ENCODE data around the gene CDK15.

Gene CDK15

GRCh38 chr2:201820383-201821007 lies 14.2 kb downstream of the CDK15 start:
- in situ Hi-C loops (cut with HindIII; ENCODE audit: low pct_unique_long_range_greater_than_20kb, low sequenced_read_pairs) = no loop called here
- DNase-seq (ENCODE audit: low read depth in 1 of 2, low spot score in 1 of 2) = no peak
- TF ChIP-seq JUND (IDR thresholded peaks at IDR 0.05; ENCODE audit: low read depth) = no peak

DNA sequence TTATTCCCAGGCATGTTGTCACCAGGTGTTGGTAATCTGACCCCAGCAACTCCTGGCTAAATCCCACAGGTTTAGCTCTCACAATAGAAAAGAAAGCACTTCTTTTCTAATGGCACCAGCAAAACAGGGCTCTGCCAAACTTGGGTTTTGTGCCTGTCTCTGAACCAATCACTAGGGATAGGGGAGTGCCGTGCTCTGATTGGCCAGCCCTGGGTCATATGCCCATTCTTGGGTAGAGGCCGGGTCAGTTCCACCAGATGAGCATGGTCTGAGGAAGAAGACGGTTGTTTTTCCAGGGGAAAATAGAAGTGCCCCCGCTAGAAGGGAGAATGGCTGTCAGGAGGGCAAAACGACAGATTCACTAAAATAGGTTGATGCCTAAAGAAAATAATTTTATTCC lies 14.7 kb downstream of the CDK15 start:
- in situ Hi-C loops (cut with HindIII; ENCODE audit: low pct_unique_long_range_greater_than_20kb, low sequenced_read_pairs) = no loop called here
- no peak for TF ChIP-seq JUND (IDR thresholded peaks at IDR 0.05; ENCODE audit: low read depth)
- DNase-seq (ENCODE audit: low read depth in 1 of 2, low spot score in 1 of 2) = no peak

DNA sequence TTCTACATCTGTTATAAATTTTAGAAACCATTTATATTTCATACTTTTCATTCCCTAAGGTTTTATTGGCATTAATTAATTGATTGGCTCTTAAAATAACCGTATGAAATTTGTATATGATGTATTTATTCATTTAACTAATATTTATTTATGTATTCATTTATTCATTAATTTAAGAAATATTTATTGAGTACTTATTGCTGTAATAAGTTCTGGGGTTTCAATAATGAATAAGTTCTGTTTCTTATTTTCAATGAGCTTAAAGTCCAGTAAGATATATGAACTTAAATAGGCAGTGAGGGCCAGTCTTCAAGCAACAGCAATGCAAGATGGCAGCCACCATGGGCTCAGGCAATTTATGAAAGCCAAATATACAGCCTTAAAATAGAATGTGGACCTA lies 17.9 kb downstream of the CDK15 start:
- TF ChIP-seq JUND (IDR thresholded peaks at IDR 0.05; ENCODE audit: low read depth) = no peak
- no peak for DNase-seq (ENCODE audit: low read depth in 1 of 2, low spot score in 1 of 2)
- in situ Hi-C loops (cut with HindIII; ENCODE audit: low pct_unique_long_range_greater_than_20kb, low sequenced_read_pairs) = no loop called here

DNA sequence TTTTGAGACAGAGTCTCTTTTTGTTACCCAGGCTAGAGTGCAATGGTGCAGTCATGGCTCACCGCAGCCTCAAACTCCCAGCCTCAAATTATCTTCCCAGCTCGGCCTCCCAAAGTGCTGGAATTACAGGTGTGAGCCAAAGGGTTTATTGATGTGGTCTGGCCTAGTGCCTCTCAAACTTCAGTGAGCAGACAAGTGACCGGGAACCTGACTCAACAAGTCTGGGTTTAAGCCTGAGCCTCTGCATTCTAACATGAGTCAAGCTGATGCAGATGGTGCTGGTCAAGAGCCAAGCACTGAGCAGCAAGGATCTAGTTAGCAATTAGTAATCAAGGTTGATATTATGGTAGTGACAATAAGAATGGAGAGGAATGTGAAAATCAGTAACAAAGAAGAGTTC lies 21.3 kb downstream of the CDK15 start:
- no peak for TF ChIP-seq JUND (IDR thresholded peaks at IDR 0.05; ENCODE audit: low read depth)
- no peak for DNase-seq (ENCODE audit: low read depth in 1 of 2, low spot score in 1 of 2)
- in situ Hi-C loops (cut with HindIII; ENCODE audit: low pct_unique_long_range_greater_than_20kb, low sequenced_read_pairs) = no loop called here

DNA sequence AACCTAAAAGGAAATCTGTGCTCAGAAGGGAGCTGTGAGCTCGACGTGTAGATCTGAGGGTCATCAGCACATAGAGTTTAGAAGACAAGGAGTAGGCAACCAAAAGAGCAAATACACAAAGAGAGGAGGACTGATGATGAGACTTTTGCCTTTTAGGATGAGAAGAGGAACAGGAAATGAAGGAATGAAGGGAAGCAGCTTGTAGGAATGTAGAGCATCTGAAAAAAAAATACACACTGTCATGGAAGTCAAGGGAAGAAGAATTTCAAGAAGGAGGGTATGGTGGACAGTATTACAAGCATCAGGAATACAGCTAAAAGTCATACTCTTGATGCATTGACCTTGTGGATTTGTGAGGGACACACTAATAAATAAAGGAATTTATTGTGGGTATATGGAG lies 21.9 kb downstream of the CDK15 start:
- in situ Hi-C loops (cut with HindIII; ENCODE audit: low pct_unique_long_range_greater_than_20kb, low sequenced_read_pairs) = no loop called here
- DNase-seq (ENCODE audit: low read depth in 1 of 2, low spot score in 1 of 2) = no peak
- TF ChIP-seq JUND (IDR thresholded peaks at IDR 0.05; ENCODE audit: low read depth) = no peak

GRCh38 chr2:201830666-201831065 lies 24.3 kb downstream of the CDK15 start:
- no peak for TF ChIP-seq JUND (IDR thresholded peaks at IDR 0.05; ENCODE audit: low read depth)
- in situ Hi-C loops (cut with HindIII; ENCODE audit: low pct_unique_long_range_greater_than_20kb, low sequenced_read_pairs) = no loop called here
- no peak for DNase-seq (ENCODE audit: low read depth in 1 of 2, low spot score in 1 of 2)

GRCh38 chr2:201831469-201831868 lies 25.1 kb downstream of the CDK15 start:
- in situ Hi-C loops (cut with HindIII; ENCODE audit: low pct_unique_long_range_greater_than_20kb, low sequenced_read_pairs) = no loop called here
- no peak for TF ChIP-seq JUND (IDR thresholded peaks at IDR 0.05; ENCODE audit: low read depth)
- no peak for DNase-seq (ENCODE audit: low read depth in 1 of 2, low spot score in 1 of 2)

DNA sequence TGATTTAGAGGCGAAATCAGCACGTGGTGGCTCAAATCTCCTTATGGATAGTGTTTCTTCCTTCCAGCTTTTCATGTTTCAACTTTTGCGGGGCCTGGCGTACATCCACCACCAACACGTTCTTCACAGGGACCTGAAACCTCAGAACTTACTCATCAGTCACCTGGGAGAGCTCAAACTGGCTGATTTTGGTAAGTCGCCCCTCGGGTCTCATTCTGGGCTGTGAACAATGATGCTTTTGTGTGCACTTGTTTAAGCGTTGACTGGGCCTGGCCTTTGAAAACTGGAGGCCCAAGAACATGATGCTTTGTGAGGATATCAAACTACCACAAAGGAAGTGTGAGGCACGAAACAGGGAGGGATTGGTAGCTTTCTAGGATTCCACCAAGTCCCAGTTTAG lies 27.4 kb downstream of the CDK15 start:
- no peak for DNase-seq (ENCODE audit: low read depth in 1 of 2, low spot score in 1 of 2)
- in situ Hi-C loops (cut with HindIII; ENCODE audit: low pct_unique_long_range_greater_than_20kb, low sequenced_read_pairs) = no loop called here
- no peak for TF ChIP-seq JUND (IDR thresholded peaks at IDR 0.05; ENCODE audit: low read depth)

DNA sequence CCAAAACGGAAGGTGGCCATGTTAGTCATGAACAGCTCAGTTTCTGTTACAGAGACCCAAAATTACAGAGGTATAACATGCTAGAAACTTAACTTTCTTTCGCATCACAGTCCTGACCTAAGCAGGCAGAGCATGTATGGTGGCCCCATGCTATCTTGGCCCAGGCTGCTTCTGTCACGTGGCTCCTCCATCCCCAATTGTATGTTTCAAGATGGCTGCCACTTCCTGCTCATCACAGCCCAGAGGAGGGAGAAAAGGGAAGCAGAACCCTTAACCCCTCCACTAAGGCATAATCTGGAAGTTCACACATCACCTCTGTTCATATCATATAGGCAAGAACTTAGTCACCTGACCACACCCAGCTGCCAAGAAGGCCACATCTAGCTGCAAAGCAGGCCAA lies 28.7 kb downstream of the CDK15 start:
- DNase-seq (ENCODE audit: low read depth in 1 of 2, low spot score in 1 of 2) = no peak
- in situ Hi-C loops (cut with HindIII; ENCODE audit: low pct_unique_long_range_greater_than_20kb, low sequenced_read_pairs) = no loop called here
- no peak for TF ChIP-seq JUND (IDR thresholded peaks at IDR 0.05; ENCODE audit: low read depth)

DNA sequence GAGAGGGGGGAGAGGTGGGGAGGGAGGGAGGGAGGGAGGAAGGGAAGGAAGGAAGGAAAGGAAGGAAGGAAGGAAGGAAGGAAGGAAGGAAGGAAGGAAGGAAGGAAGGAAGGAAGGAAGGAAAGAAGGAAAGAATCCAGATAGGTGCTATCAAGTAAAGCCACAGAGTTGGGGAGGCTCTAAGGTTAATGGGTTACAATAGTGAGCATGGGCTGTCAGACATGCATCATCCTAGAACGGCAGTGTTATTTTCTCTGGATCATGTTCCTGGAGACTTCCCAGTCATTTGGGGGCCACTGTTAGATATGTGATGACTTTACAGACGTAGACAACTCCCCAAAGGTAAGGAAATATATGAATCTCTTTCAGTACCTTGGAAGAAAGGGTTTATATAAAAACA lies 31.1 kb downstream of the CDK15 start:
- in situ Hi-C loops (cut with HindIII; ENCODE audit: low pct_unique_long_range_greater_than_20kb, low sequenced_read_pairs) = no loop called here
- DNase-seq (ENCODE audit: low read depth in 1 of 2, low spot score in 1 of 2) = no peak
- no peak for TF ChIP-seq JUND (IDR thresholded peaks at IDR 0.05; ENCODE audit: low read depth)

DNA sequence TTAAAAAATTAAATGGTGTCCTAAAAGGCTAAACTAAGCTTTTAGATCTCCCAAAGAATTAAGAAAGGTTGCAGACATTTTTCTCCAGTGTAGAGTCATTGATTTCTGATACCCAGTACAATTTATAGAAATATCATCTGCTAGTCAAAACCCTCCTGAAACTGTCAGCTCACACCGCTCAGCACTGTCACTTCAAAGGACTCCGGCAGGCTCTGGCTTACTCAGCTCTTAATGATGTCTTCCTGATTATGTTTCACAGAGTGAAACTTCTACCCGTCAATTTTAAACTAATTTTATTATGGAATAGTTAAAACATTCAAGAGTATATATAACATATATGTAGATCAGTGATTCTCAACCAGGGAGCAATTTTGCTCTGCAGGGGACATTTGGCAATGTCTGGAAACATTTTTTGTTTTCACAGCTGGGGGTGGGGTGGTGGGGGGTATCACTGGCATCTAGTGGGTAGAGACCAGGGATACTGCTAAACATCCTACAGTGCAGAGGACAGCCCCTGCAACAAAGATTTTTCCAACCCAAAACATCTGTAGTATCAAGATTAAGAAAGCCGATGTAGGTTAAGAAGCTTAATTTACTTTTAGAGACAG lies 31.6 kb downstream of the CDK15 start:
- in situ Hi-C loops (cut with HindIII; ENCODE audit: low pct_unique_long_range_greater_than_20kb, low sequenced_read_pairs) = no loop called here
- no peak for TF ChIP-seq JUND (IDR thresholded peaks at IDR 0.05; ENCODE audit: low read depth)

GRCh38 chr2:201839727-201840126 lies 33.4 kb downstream of the CDK15 start:
- no peak for TF ChIP-seq JUND (IDR thresholded peaks at IDR 0.05; ENCODE audit: low read depth)
- DNase-seq (ENCODE audit: low read depth in 1 of 2, low spot score in 1 of 2) = no peak
- in situ Hi-C loops (cut with HindIII; ENCODE audit: low pct_unique_long_range_greater_than_20kb, low sequenced_read_pairs) = no loop called here

More for the DNA sequence above, 31.6 kb downstream of the CDK15 start:
- no peak for DNase-seq (ENCODE audit: low read depth in 1 of 2, low spot score in 1 of 2)

DNA sequence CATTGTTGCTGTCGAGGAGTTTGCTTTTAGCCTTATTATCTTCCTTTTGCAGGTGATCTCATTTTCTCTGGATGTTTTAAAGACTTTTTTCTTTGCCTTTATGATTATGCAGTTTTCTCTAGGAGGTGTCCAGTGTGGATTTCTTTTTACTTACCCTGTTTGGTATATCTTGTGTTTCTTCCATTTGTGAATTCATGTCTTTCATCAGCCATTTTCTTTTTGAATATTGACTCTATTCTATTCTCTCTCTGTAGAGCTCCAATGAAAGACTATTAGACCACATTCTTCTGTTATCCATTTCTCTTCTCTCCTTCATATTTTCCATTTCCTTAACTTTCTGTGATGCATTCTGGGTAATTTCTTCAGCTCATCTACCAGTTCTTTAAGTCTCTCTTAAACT lies 34.4 kb downstream of the CDK15 start:
- in situ Hi-C loops (cut with HindIII; ENCODE audit: low pct_unique_long_range_greater_than_20kb, low sequenced_read_pairs) = no loop called here
- DNase-seq (ENCODE audit: low read depth in 1 of 2, low spot score in 1 of 2) = no peak
- TF ChIP-seq JUND (IDR thresholded peaks at IDR 0.05; ENCODE audit: low read depth) = no peak

Data from T47D (cell line).